Activated CD4-positive, alpha-beta T cell treated with anti-CD3 and anti-CD28 coated beads, Interleukin-2, amount 10 ng/mL, durations not matched to agents 24 days and 14 days (primary cell): Measurements from ENCODE around the gene ZNF501. TPM values are rescaled to one million over a fixed set of nuclear protein-coding genes. Genes with fewer than 3 reads are reported as not detected.
A peak's percentile ranks its signal among the peaks of the same experiment; 100 is the strongest.

Experiments used
- DNase-seq: peaks from one replicate; pipeline ENCODE4 v3.0.0; 2022
- H3K27ac Mint-ChIP-seq: one replicate; pipeline ENCODE4 v1.8.0; 2022; ENCODE audit warnings: mild to moderate bottlenecking, mixed read lengths
- H3K27me3 Mint-ChIP-seq: one replicate; pipeline ENCODE4 v1.8.0; 2022; ENCODE audit warnings: mixed read lengths
- H3K36me3 Mint-ChIP-seq: one replicate; pipeline ENCODE4 v1.8.0; 2022; ENCODE audit warnings: low read depth, mild to moderate bottlenecking, mixed read lengths
- H3K4me1 Mint-ChIP-seq: one replicate; pipeline ENCODE4 v1.8.0; 2021; ENCODE audit warnings: mixed read lengths
- H3K4me3 Mint-ChIP-seq: one replicate; pipeline ENCODE4 v1.8.0; 2022; ENCODE audit warnings: mild to moderate bottlenecking, moderate library complexity, mixed read lengths
- H3K9me3 Mint-ChIP-seq: one replicate; pipeline ENCODE4 v1.8.0; 2021; ENCODE audit warnings: mixed read lengths
- intact Hi-C: fragments of 100-400 bp; cut with micrococcal nuclease; formaldehyde crosslinking; loops from one replicate; pipeline ENCODE4 v1.15.1; 2023
- total RNA-seq: library from RNA; stranded (reverse); gene quantifications from 2 replicates; pipeline ENCODE4 v1.2.3, GENCODE V29; 2022

Gene ZNF501
- 1.1 and 1.4 TPM in 2 replicates for total RNA-seq

DNA sequence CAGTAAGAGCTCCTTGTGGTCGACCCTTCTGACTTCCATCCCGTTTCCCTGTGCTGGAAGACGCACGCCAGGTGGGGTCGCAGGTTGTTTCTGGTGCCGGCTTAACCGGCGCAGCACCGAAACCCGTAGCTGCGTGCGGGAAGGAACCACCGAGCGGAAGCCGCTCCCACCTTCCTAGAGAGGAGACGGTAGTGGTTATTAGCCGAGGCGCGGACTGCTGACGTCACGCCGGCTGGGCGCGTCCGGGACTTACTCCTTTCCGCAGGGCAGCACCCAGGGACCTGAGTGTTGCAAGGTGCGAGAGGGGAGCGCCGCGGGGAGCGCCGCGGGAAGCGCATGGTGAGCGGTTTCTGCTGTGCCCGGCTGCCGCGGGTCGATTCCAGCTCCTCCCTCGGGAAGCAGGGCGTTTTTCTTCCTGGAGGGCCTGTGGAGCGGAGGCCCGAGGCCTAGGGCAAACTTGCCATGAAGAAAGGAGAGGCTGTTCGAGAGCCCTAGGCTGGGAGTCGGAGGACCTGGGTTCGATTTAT is at the start of gene ZNF501:
Gene ZNF501 (plus strand): TSS at position 252 of the 527 bp plus-strand sequence. CDS start 4,787 bp downstream, outside the sequence.
- Mint-ChIP-seq H3K27me3 (no peaks in the 10 kb centered on the region), H3K4me1 (peaks cover 7% of the 10 kb centered on the region), H3K9me3 (peaks cover 35% of the 10 kb centered on the region), H3K27ac (peak within 1 kb of the TSS; percentile 81), H3K36me3 (peaks cover 37% of the 10 kb centered on the region), H3K4me3 (peak within 1 kb of the TSS; percentile 95)
- intact Hi-C loops = loop anchor here (1.0 kb wide), 2 partner anchors 17 to 32 kb away; partner anchors contain the start of genes KIAA1143, KIF15 and ZNF502
- DNase-seq = peak; percentile 93

- Mint-ChIP-seq H3K4me3 (no peak overlapping the region), H3K36me3 (peaks cover 8% of the 10 kb centered on the region), H3K9me3 (peaks cover 46% of the 10 kb centered on the region), H3K27me3 (peaks cover 7% of the 10 kb centered on the region), H3K27ac (no peak overlapping the region), H3K4me1 (peaks cover 6% of the 10 kb centered on the region)
- intact Hi-C loops = no loop called here
- DNase-seq = no peak
These were observed 48.4 kb upstream of the ZNF501 start for GRCh38 chr3:44680921-44681455.

DNA sequence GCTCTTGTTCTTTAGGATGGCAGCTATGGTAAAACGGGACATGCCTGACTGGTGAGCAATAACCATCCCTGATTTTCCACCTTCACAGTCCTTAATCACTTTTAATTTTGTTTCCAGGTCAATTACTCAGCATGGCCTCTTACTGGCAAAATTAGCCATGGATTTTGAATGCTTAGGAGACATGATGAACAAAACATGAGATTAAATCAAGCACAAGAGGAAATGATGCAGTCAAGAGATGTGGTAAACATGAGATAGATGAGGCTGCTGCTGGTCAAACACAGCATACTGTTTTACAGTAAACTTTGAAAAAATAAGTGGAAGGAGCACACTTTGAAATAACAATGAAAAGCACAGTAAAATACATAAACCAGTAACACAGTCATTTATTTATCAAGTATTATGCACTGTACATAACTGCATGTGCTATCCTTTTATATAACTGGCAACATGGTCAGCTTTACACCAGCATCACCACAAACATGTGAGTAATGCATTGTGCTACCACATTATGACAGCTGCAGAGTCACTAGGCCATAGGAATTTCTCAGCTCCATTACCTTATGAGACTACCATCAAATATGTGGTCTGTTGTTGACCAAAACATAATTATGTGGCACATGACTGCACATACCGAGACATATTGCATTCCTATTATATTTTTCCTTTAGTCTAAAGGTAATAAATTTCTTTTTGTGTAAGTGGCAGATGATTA is 47.1 kb upstream of the ZNF501 start:
- H3K27ac Mint-ChIP-seq = no peak overlapping the region
- peaks cover 7% of the 10 kb centered on the region for H3K27me3 Mint-ChIP-seq
- no peak for DNase-seq
- peaks cover 6% of the 10 kb centered on the region for H3K4me1 Mint-ChIP-seq
- H3K9me3 Mint-ChIP-seq = peaks cover 55% of the 10 kb centered on the region
- intact Hi-C loops = no loop called here
- peaks cover 8% of the 10 kb centered on the region for H3K36me3 Mint-ChIP-seq
- no peak overlapping the region for H3K4me3 Mint-ChIP-seq

DNA sequence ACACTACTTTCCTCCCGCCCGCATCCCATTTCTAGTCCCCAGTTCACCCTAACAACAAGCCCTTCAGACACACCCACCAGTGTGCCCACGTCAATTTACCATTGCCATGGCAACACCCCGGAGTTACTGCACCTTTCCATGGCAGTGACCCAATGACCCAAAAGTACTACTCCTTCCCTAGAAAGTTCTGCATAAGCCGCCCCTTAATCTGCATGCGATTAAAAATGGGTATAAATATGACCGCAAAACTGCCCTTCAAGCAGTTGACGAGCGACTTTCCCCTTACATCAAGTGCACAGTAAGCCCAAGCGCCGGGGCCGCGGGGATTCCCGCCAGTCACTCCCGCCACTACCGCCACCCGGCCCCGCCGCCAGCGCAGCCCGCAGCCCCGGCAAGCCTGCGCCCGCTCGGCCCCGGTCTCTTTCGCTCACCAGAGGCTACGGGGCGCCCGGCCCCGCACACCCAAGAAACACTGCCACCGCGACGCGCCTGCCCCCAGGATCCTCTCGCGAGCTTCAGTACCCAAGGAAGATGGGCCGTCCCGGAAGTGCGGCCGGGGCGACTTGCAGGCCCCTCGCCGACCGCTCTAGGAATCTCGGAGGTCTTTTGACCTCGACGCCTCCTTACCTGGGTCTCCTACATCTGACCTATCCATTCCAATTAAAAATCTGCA is 44.2 kb upstream of the ZNF501 start:
- Mint-ChIP-seq H3K4me3 (peak overlapping the region; percentile 74), H3K27me3 (peaks cover 9% of the 10 kb centered on the region), H3K36me3 (peaks cover 8% of the 10 kb centered on the region), H3K4me1 (peaks cover 6% of the 10 kb centered on the region), H3K27ac (no peak overlapping the region), H3K9me3 (peaks cover 62% of the 10 kb centered on the region)
- intact Hi-C loops = no loop called here
- DNase-seq = peak; percentile 79

- H3K4me3 Mint-ChIP-seq = no peak overlapping the region
- peaks cover 9% of the 10 kb centered on the region for H3K27me3 Mint-ChIP-seq
- peaks cover 8% of the 10 kb centered on the region for H3K36me3 Mint-ChIP-seq
- intact Hi-C loops = no loop called here
- no peak for DNase-seq
- H3K9me3 Mint-ChIP-seq = peaks cover 57% of the 10 kb centered on the region
- peaks cover 6% of the 10 kb centered on the region for H3K4me1 Mint-ChIP-seq
- H3K27ac Mint-ChIP-seq = no peak overlapping the region
These were observed 41.5 kb upstream of the ZNF501 start for GRCh38 chr3:44687898-44688297.

GRCh38 chr3:44712455-44713075 is 16.9 kb upstream of the ZNF501 start, which contains the start of gene ZNF502:
TSS of gene ZNF502 (plus strand) at chr3:44712660. CDS start at chr3:44720262, 7,602 bp downstream.
- intact Hi-C loops = loop anchor here (1.0 kb wide), 1 partner anchor 17 kb away; the partner anchor contains the start of gene ZNF501
- peaks cover 4% of the 10 kb centered on the region for H3K4me1 Mint-ChIP-seq
- H3K27ac Mint-ChIP-seq = no peak within 1 kb of the TSS
- peaks cover 41% of the 10 kb centered on the region for H3K9me3 Mint-ChIP-seq
- peak within 1 kb of the TSS; percentile 83 for H3K4me3 Mint-ChIP-seq
- H3K27me3 Mint-ChIP-seq = peaks cover 2% of the 10 kb centered on the region
- peaks cover 11% of the 10 kb centered on the region for H3K36me3 Mint-ChIP-seq
- peak; percentile 73 for DNase-seq

GRCh38 chr3:44721231-44722102 is 8.0 kb upstream of the ZNF501 start:
- no peaks in the 10 kb centered on the region for H3K27me3 Mint-ChIP-seq
- no peak overlapping the region for H3K4me3 Mint-ChIP-seq
- H3K9me3 Mint-ChIP-seq = peaks cover 30% of the 10 kb centered on the region
- DNase-seq = no peak
- intact Hi-C loops = no loop called here
- H3K36me3 Mint-ChIP-seq = peaks cover 24% of the 10 kb centered on the region
- H3K4me1 Mint-ChIP-seq = no peaks in the 10 kb centered on the region
- H3K27ac Mint-ChIP-seq = no peak overlapping the region

DNA sequence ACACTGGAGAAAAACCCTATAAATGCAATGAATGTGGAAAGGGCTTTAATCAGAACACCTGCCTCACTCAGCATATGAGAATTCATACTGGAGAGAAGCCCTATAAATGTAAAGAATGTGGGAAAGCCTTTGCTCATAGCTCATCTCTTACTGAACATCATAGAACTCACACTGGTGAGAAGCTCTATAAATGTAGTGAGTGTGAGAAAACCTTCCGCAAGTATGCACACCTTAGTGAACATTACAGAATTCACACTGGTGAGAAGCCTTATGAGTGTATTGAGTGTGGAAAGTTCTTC is 7.4 kb upstream of the ZNF501 start:
- DNase-seq = no peak
- peaks cover 26% of the 10 kb centered on the region for H3K9me3 Mint-ChIP-seq
- H3K27me3 Mint-ChIP-seq = no peaks in the 10 kb centered on the region
- no peak overlapping the region for H3K4me3 Mint-ChIP-seq
- no peak overlapping the region for H3K27ac Mint-ChIP-seq
- intact Hi-C loops = no loop called here
- peaks cover 24% of the 10 kb centered on the region for H3K36me3 Mint-ChIP-seq
- H3K4me1 Mint-ChIP-seq = no peaks in the 10 kb centered on the region

DNA sequence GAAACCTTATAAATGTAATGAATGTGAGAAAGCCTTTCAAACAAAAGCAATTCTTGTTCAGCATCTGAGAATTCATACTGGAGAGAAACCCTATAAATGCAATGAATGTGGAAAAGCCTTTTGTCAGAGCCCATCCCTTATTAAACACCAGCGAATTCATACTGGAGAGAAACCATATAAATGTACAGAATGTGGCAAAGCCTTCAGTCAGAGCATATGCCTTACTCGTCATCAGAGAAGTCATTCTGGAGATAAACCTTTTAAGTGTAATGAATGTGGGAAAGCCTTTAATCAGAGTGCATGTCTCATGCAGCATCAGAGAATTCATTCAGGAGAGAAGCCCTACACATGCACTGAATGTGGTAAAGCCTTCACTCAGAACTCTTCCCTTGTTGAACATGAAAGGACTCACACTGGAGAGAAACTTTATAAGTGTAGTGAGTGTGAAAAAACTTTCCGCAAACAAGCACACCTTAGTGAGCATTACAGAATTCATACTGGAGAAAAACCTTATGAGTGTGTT is 5.3 kb downstream of the ZNF501 start:
- DNase-seq = no peak
- no peak overlapping the region for H3K4me3 Mint-ChIP-seq
- H3K27ac Mint-ChIP-seq = no peak overlapping the region
- peaks cover 31% of the 10 kb centered on the region for H3K36me3 Mint-ChIP-seq
- intact Hi-C loops = no loop called here
- H3K27me3 Mint-ChIP-seq = no peaks in the 10 kb centered on the region
- H3K9me3 Mint-ChIP-seq = peaks cover 28% of the 10 kb centered on the region
- peaks cover 3% of the 10 kb centered on the region for H3K4me1 Mint-ChIP-seq

DNA sequence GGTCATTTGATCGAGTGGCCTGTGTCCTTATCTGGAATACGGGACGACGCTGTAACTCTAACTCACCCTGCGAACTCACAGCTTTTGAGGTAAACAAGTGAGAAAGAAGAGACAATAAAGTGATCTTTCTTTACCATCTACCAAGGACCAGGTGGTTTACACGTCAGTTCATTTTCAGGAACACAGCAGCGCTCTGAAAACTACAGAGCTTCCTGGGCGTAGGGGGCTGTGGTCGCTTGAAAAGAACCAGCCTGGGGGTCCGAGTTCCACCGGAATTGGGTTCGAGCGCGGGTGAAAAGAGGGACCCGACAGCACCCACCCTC is 31.6 kb downstream of the ZNF501 start:
- H3K27ac Mint-ChIP-seq = peak overlapping the region; percentile 85
- intact Hi-C loops = loop anchor here (1.0 to 10.0 kb wide), 8 partner anchors 32 to 1139 kb away; partner anchors contain the start of genes ABHD5, ANO10, EXOSC7 and TCAIM
- H3K27me3 Mint-ChIP-seq = no peaks in the 10 kb centered on the region
- H3K36me3 Mint-ChIP-seq = peaks cover 73% of the 10 kb centered on the region
- H3K9me3 Mint-ChIP-seq = peaks cover 27% of the 10 kb centered on the region
- no peak for DNase-seq
- H3K4me3 Mint-ChIP-seq = peak overlapping the region; percentile 97
- peaks cover 30% of the 10 kb centered on the region for H3K4me1 Mint-ChIP-seq

- peaks cover 34% of the 10 kb centered on the region for H3K4me1 Mint-ChIP-seq
- peaks cover 31% of the 10 kb centered on the region for H3K9me3 Mint-ChIP-seq
- H3K27me3 Mint-ChIP-seq = no peaks in the 10 kb centered on the region
- peak within 1 kb of the TSS; percentile 97 for H3K4me3 Mint-ChIP-seq
- peak; percentile 99 for DNase-seq
- intact Hi-C loops = loop anchor here (1.0 to 10.0 kb wide), 8 partner anchors 32 to 1139 kb away; partner anchors contain the start of genes ABHD5, ANO10, EXOSC7 and TCAIM
- peak within 1 kb of the TSS; percentile 85 for H3K27ac Mint-ChIP-seq
- H3K36me3 Mint-ChIP-seq = peaks cover 72% of the 10 kb centered on the region
These were observed 32.2 kb downstream of the ZNF501 start, which contains the start of the genes KIAA1143 and KIF15 for GRCh38 chr3:44761424-44762169. TSS of gene KIAA1143 (minus strand) at chr3:44761619. CDS start at chr3:44761602, 17 bp downstream. TSS of gene KIF15 (plus strand) at chr3:44761794. CDS start at chr3:44761866, 72 bp downstream.

- H3K9me3 Mint-ChIP-seq = peaks cover 32% of the 10 kb centered on the region
- H3K27ac Mint-ChIP-seq = peak overlapping the region; percentile 85
- intact Hi-C loops = loop anchor here (5.0 to 10.0 kb wide), 4 partner anchors 215 to 1140 kb away; partner anchors contain the start of genes ABHD5, ANO10, EXOSC7 and ZDHHC3
- peaks cover 34% of the 10 kb centered on the region for H3K4me1 Mint-ChIP-seq
- H3K4me3 Mint-ChIP-seq = peak overlapping the region; percentile 97
- peak; percentile 60 for DNase-seq
- H3K36me3 Mint-ChIP-seq = peaks cover 72% of the 10 kb centered on the region
- H3K27me3 Mint-ChIP-seq = no peaks in the 10 kb centered on the region
These were observed 32.8 kb downstream of the ZNF501 start for GRCh38 chr3:44762170-44762677.
